HG02840 (cell line): ENCODE data around the gene ZFYVE28.
A peak's percentile ranks its signal among the peaks of the same experiment; 100 is the strongest.
"Not testable (repeated sequence)": the region's sequence is repeated elsewhere in the genome, so short reads cannot be mapped to it uniquely, and the experiment has no call there.

Experiments used
- ATAC-seq: cut with Tn5 transposase; IDR thresholded peaks from one replicate; pipeline ENCODE4 v1.9.1; 2021; ENCODE audit warnings: mild to moderate bottlenecking, moderate library complexity, moderate number of reproducible peaks; ENCODE audit not compliant: unreplicated experiment, low FRiP score

The ZFYVE28 gene

GRCh38 chr4:2241410-2242353 lies 176.8 kb downstream of the ZFYVE28 start, which contains the start of the genes HAUS3 and POLN:
Gene HAUS3, minus strand, starts transcription at chr4:2242121. Its CDS starts 1,175 bp downstream, at chr4:2240946.
Gene POLN, minus strand, starts transcription at chr4:2242121. Its CDS starts 12,890 bp downstream, at chr4:2229231.
- peak; percentile 88 for ATAC-seq

- no peak for ATAC-seq
Observed at GRCh38 chr4:2241003-2241402, 177.4 kb downstream of the ZFYVE28 start.

- ATAC-seq: no peak
Observed at GRCh38 chr4:2236944-2237666, 181.3 kb downstream of the ZFYVE28 start.

- no peak for ATAC-seq
Observed at GRCh38 chr4:2231082-2231481, 187.4 kb downstream of the ZFYVE28 start.

- no peak for ATAC-seq
Observed at GRCh38 chr4:2226261-2226660, 192.2 kb downstream of the ZFYVE28 start.

- ATAC-seq: no peak
Observed at GRCh38 chr4:2222838-2223237, 195.6 kb downstream of the ZFYVE28 start.

- not testable (repeated sequence) for ATAC-seq
Observed at GRCh38 chr4:2221378-2221777, 197.1 kb downstream of the ZFYVE28 start.

GRCh38 chr4:2220016-2220630 lies 198.3 kb downstream of the ZFYVE28 start:
- ATAC-seq: no peak
